ENCODE data around the gene TTC6.

The TTC6 gene

GRCh38 chr14:37616853-37617252 is 21.4 kb downstream of the TTC6 start:
- ATAC-seq (ENCODE audit: insufficient read depth, low read depth) (no peak), DNase-seq (no peak)
- Histone ChIP-seq H2AFZ (ENCODE audit: low read depth, low read length) (no peak overlapping the region), H3K9me3 (ENCODE audit: insufficient read depth, low read length, severe bottlenecking) (peaks cover 15% of the 10 kb centered on the region), H3K4me2 (ENCODE audit: insufficient read depth, low read length) (no peak overlapping the region), H3K27me3 (ENCODE audit: insufficient read depth, low read length, poor library complexity) (no peaks in the 10 kb centered on the region), H3K36me3 (ENCODE audit: insufficient read depth, low read length) (no peaks in the 10 kb centered on the region), H4K20me1 (ENCODE audit: insufficient read depth, low read length) (no peaks in the 10 kb centered on the region), H3K4me1 (ENCODE audit: insufficient read depth, low read length) (no peaks in the 10 kb centered on the region), H3K27ac (ENCODE audit: low read length) (no peak overlapping the region), H3K4me3 (ENCODE audit: low read depth in 1 of 2, low read length in 2 of 2) (no peak overlapping the region), H3K79me2 (ENCODE audit: insufficient read depth, low read length) (no peaks in the 10 kb centered on the region), H3K9ac (ENCODE audit: low read depth, low read length) (no peak overlapping the region)
- no peak for TF ChIP-seq EZH2 (IDR thresholded peaks at IDR 0.05; ENCODE audit: borderline replicate concordance, low read depth, low read length, severe bottlenecking)
- TF ChIP-seq CTCF (IDR thresholded peaks at IDR 0.05; ENCODE audit: borderline replicate concordance, extremely low read depth, low read length, poor library complexity, severe bottlenecking), result no peak

- Histone ChIP-seq H2AFZ (ENCODE audit: low read depth, low read length) (no peak overlapping the region), H3K36me3 (ENCODE audit: insufficient read depth, low read length) (no peaks in the 10 kb centered on the region), H3K4me2 (ENCODE audit: insufficient read depth, low read length) (no peak overlapping the region), H3K9ac (ENCODE audit: low read depth, low read length) (no peak overlapping the region), H3K4me1 (ENCODE audit: insufficient read depth, low read length) (no peaks in the 10 kb centered on the region), H3K9me3 (ENCODE audit: insufficient read depth, low read length, severe bottlenecking) (peaks cover 15% of the 10 kb centered on the region), H3K27ac (ENCODE audit: low read length) (no peak overlapping the region), H3K79me2 (ENCODE audit: insufficient read depth, low read length) (no peaks in the 10 kb centered on the region), H3K27me3 (ENCODE audit: insufficient read depth, low read length, poor library complexity) (no peaks in the 10 kb centered on the region), H3K4me3 (ENCODE audit: low read depth in 1 of 2, low read length in 2 of 2) (no peak overlapping the region), H4K20me1 (ENCODE audit: insufficient read depth, low read length) (no peaks in the 10 kb centered on the region)
- DNase-seq (no peak), ATAC-seq (ENCODE audit: insufficient read depth, low read depth) (no peak)
- no peak for TF ChIP-seq EZH2 (IDR thresholded peaks at IDR 0.05; ENCODE audit: borderline replicate concordance, low read depth, low read length, severe bottlenecking)
- TF ChIP-seq CTCF (IDR thresholded peaks at IDR 0.05; ENCODE audit: borderline replicate concordance, extremely low read depth, low read length, poor library complexity, severe bottlenecking), result no peak
Measured at GRCh38 chr14:37617864-37618365, 22.5 kb downstream of the TTC6 start.

GRCh38 chr14:37618498-37619028 is 23.1 kb downstream of the TTC6 start:
- Histone ChIP-seq H3K9ac (ENCODE audit: low read depth, low read length) (no peak overlapping the region), H4K20me1 (ENCODE audit: insufficient read depth, low read length) (no peaks in the 10 kb centered on the region), H3K9me3 (ENCODE audit: insufficient read depth, low read length, severe bottlenecking) (peaks cover 15% of the 10 kb centered on the region), H3K4me1 (ENCODE audit: insufficient read depth, low read length) (no peaks in the 10 kb centered on the region), H3K79me2 (ENCODE audit: insufficient read depth, low read length) (no peaks in the 10 kb centered on the region), H3K27me3 (ENCODE audit: insufficient read depth, low read length, poor library complexity) (no peaks in the 10 kb centered on the region), H3K4me2 (ENCODE audit: insufficient read depth, low read length) (no peak overlapping the region), H2AFZ (ENCODE audit: low read depth, low read length) (no peak overlapping the region), H3K4me3 (ENCODE audit: low read depth in 1 of 2, low read length in 2 of 2) (no peak overlapping the region), H3K27ac (ENCODE audit: low read length) (no peak overlapping the region), H3K36me3 (ENCODE audit: insufficient read depth, low read length) (no peaks in the 10 kb centered on the region)
- TF ChIP-seq EZH2 (IDR thresholded peaks at IDR 0.05; ENCODE audit: borderline replicate concordance, low read depth, low read length, severe bottlenecking) (no peak), CTCF (IDR thresholded peaks at IDR 0.05; ENCODE audit: borderline replicate concordance, extremely low read depth, low read length, poor library complexity, severe bottlenecking) (no peak)
- ATAC-seq (ENCODE audit: insufficient read depth, low read depth) (no peak), DNase-seq (no peak)

Data from DND-41 (cell line).